ENCODE results near the gene RBBP8NL.
"Not testable (repeated sequence)": the region's sequence is repeated elsewhere in the genome, so short reads cannot be mapped to it uniquely, and the experiment has no call there.

The RBBP8NL gene

GRCh38 chr20:62374331-62375152, 52.8 kb downstream of the RBBP8NL start:
- DNase-seq (ENCODE audit: low read depth in 2 of 2), result no peak

- not testable (repeated sequence) for DNase-seq (ENCODE audit: low read depth in 2 of 2)
These were observed 53.6 kb downstream of the RBBP8NL start for GRCh38 chr20:62373631-62374179.

GRCh38 chr20:62372042-62372993, 55.0 kb downstream of the RBBP8NL start:
- no peak for DNase-seq (ENCODE audit: low read depth in 2 of 2)

- no peak for DNase-seq (ENCODE audit: low read depth in 2 of 2)
These were observed 55.7 kb downstream of the RBBP8NL start for GRCh38 chr20:62371588-62372041.

GRCh38 chr20:62370807-62371587, 56.3 kb downstream of the RBBP8NL start:
- no peak for DNase-seq (ENCODE audit: low read depth in 2 of 2)

- peak in 1 of 2 donors; percentile 19 for DNase-seq (ENCODE audit: low read depth in 2 of 2)
These were observed 57.1 kb downstream of the RBBP8NL start for GRCh38 chr20:62370115-62370806.

- DNase-seq (ENCODE audit: low read depth in 2 of 2), result no peak
These were observed 57.6 kb downstream of the RBBP8NL start for GRCh38 chr20:62369815-62370114.

GRCh38 chr20:62368976-62369814, 58.1 kb downstream of the RBBP8NL start:
- no peak for DNase-seq (ENCODE audit: low read depth in 2 of 2)

GRCh38 chr20:62368392-62368975, 58.9 kb downstream of the RBBP8NL start:
- DNase-seq (ENCODE audit: low read depth in 2 of 2), result no peak

GRCh38 chr20:62367633-62368391, 59.5 kb downstream of the RBBP8NL start:
- no peak for DNase-seq (ENCODE audit: low read depth in 2 of 2)

- DNase-seq (ENCODE audit: low read depth in 2 of 2), result no peak
These were observed 60.2 kb downstream of the RBBP8NL start, which contains the start of gene LAMA5 for GRCh38 chr20:62367136-62367632. Gene LAMA5, minus strand, starts transcription at chr20:62367312. Its CDS starts 67 bp downstream, at chr20:62367245.

- no peak for DNase-seq (ENCODE audit: low read depth in 2 of 2)
These were observed 60.8 kb downstream of the RBBP8NL start for GRCh38 chr20:62366370-62367135.

GRCh38 chr20:62365814-62366369, 61.4 kb downstream of the RBBP8NL start:
- no peak for DNase-seq (ENCODE audit: low read depth in 2 of 2)

- DNase-seq (ENCODE audit: low read depth in 2 of 2), result no peak
These were observed 62.2 kb downstream of the RBBP8NL start for GRCh38 chr20:62364911-62365736.

- no peak for DNase-seq (ENCODE audit: low read depth in 2 of 2)
These were observed 63.2 kb downstream of the RBBP8NL start for GRCh38 chr20:62363920-62364851.
